T-cell (primary cell): ENCODE results near the gene DGUOK. TPM values are rescaled to one million over a fixed set of nuclear protein-coding genes. Genes with fewer than 3 reads are reported as not detected.

Experiments used
- ATAC-seq, 4 experiments: fragments of 200-7000 bp in 3 of 4; fragments of 150-1000 bp in 1 of 4; cut with Tn5 transposase; replicated peaks in 1 of 4; 1 replicate in 3 of 4; 2 replicates in 1 of 4; pipeline ENCODE4 v1.10.0; 2021; ENCODE audit warnings: moderate library complexity in 3 of 4, mild to moderate bottlenecking in 2 of 4, moderate number of reproducible peaks in 1 of 4
- CTCF ChIA-PET, 2 donors: fragments of 300-600 bp; sonication (Branson Sonifier 250); formaldehyde crosslinking; loops; one replicate each; lab custom pipeline; 2022; ENCODE audit warnings: antibody characterized with exemption in 2 of 2; lab: Charles Lee
- POLR2A ChIA-PET, 2 donors: fragments of 300-600 bp; sonication (Branson Sonifier 250); formaldehyde crosslinking; loops; one replicate each; lab custom pipeline; 2022; ENCODE audit warnings: antibody characterized with exemption in 2 of 2; lab: Charles Lee
- DNase-seq, 35 experiments: peaks; one replicate each; pipeline versions ENCODE4 v3.0.0 to v3.0.0-alpha.2; 2013 to 2023
- H3K27ac ChIP-seq: one replicate; pipeline ENCODE4 v1.5.1; 2013; ENCODE audit warnings: low read length
- H3K27me3 ChIP-seq, 2 experiments: replicated peaks in 1 of 2; 1 replicate in 1 of 2; 2 replicates in 1 of 2; pipeline versions ENCODE4 v1.6.1 to v1.7.0; 2013; ENCODE audit warnings: low read length in 1 of 2, mixed read lengths in 1 of 2; ENCODE audit not compliant: control insufficient read depth in 2 of 2, insufficient read depth in 2 of 2; ENCODE audit errors: extremely low read depth in 1 of 2
- H3K36me3 ChIP-seq, 2 donors: 1 replicate in 1 of 2; 2 replicates in 1 of 2; pipeline versions ENCODE4 v1.6.1 to v1.7.0; 2013; ENCODE audit warnings: low read length in 1 of 2; ENCODE audit not compliant: control insufficient read depth in 2 of 2, insufficient read depth in 1 of 2; ENCODE audit errors: extremely low read depth in 1 of 2
- H3K4me1 ChIP-seq, 2 experiments: 1 replicate in 1 of 2; 2 replicates in 1 of 2; pipeline versions ENCODE4 v1.6.1 to v1.7.0; 2013; ENCODE audit warnings: low read length in 2 of 2, mixed read lengths in 1 of 2; ENCODE audit not compliant: insufficient read depth in 2 of 2, control insufficient read depth in 1 of 2; ENCODE audit errors: extremely low read depth in 1 of 2
- H3K4me3 ChIP-seq, 2 donors: 1 replicate in 1 of 2; 2 replicates in 1 of 2; pipeline versions ENCODE4 v1.5.1 to v1.7.0; 2013; ENCODE audit warnings: mild to moderate bottlenecking in 2 of 2, low read length in 1 of 2, moderate library complexity in 1 of 2; ENCODE audit not compliant: control insufficient read depth in 1 of 2; ENCODE audit errors: extremely low read depth in 1 of 2
- H3K9me3 ChIP-seq: 2 replicates; pipeline ENCODE4 v1.7.0; 2013
- H3K27ac Mint-ChIP-seq, 2 donors: one replicate each; pipeline ENCODE4 v1.8.0; 2020 to 2021; ENCODE audit warnings: mild to moderate bottlenecking in 2 of 2, mixed read lengths in 2 of 2
- H3K27me3 Mint-ChIP-seq, 2 donors: one replicate each; pipeline ENCODE4 v1.8.0; 2021 to 2022; ENCODE audit warnings: mixed read lengths in 2 of 2
- H3K36me3 Mint-ChIP-seq: one replicate; pipeline ENCODE4 v1.8.0; 2021; ENCODE audit warnings: mixed read lengths
- H3K4me1 Mint-ChIP-seq, 3 donors: one replicate each; pipeline ENCODE4 v1.8.0; 2020 to 2022; ENCODE audit warnings: mixed read lengths in 3 of 3, mild to moderate bottlenecking in 1 of 3
- H3K4me3 Mint-ChIP-seq, 3 donors: one replicate each; pipeline ENCODE4 v1.8.0; 2020 to 2022; ENCODE audit warnings: mild to moderate bottlenecking in 3 of 3, mixed read lengths in 3 of 3, moderate library complexity in 3 of 3
- H3K9me3 Mint-ChIP-seq, 3 donors: one replicate each; pipeline ENCODE4 v1.8.0; 2020 to 2022; ENCODE audit warnings: mixed read lengths in 3 of 3
- WGBS: methylation state at CpG from one replicate; pipeline ENCODE4 v1.1.5; 2013; ENCODE audit warnings: missing lambda C conversion rate; ENCODE audit not compliant: insufficient coverage; 5-methylcytosine and 5-hydroxymethylcytosine counted together
- total RNA-seq, 35 experiments: library from RNA in 6 of 35; stranded (reverse) in 6 of 35; fragments of 120-200 nt in 1 of 35; gene quantifications; one replicate each; pipeline versions ENCODE4 v1.2.1 to v1.2.4 and lab custom pipeline; 2013 to 2026

Gene DGUOK
- total RNA-seq, 5 donors from 2014 or later (not counting 1 experiment from before 2014, with no cell fraction given) = 44.0 to 70.2 (median 62.5) TPM

DNA sequence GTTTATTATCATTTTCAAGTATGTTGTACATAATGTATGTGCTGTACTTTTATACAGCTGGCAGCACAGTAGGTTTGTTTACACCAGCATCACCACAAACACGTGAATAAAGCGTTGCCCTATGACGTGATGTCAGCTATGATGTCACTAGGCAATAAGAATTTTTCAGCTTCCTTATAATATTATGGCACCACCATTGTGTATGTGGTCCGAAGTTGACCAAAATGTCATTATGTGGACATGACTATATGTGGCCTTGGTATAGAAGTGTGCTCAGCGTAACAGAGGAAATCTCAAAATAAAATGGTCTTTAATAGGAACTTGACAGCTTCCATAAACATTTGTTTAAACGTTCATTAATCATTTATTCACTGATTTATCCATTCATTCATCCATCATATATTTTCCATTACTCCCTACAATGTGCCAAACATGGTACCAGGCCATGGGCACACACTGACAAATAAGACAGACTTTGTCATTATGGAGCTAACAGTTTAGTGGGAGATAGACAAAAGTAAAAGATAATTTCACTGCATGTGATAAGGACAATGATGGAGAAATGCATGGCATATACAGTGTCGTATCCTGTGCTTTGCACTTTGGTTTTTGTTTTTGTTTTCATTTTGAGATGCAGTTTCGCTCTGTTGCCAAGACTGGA lies 15.0 kb upstream of the DGUOK start:
- ChIA-PET CTCF (interaction anchor here (0.5 to 0.6 kb wide), 2 partner anchors 11 to 136 kb away, joined by 3 read pairs; no protein-coding TSS in a partner anchor), POLR2A (interaction anchor here in 1 of 2 donors (0.6 kb wide), 1 partner anchor 56 kb away, joined by 14 read pairs; no protein-coding TSS in a partner anchor)
- 83% methylated on average over 1 of the region's 8 CpGs for WGBS

GRCh38 chr2:73913414-73914054 lies 13.1 kb upstream of the DGUOK start:
- H3K27me3 Mint-ChIP-seq = no peaks in the 10 kb centered on the region

More for the DNA sequence above, 15.0 kb upstream of the DGUOK start:
- DNase-seq (no peak), ATAC-seq (no peak)
- Histone ChIP-seq H3K27me3 (peaks cover 0 to 9% of the 10 kb centered on the region in 2 experiments), H3K9me3 (no peaks in the 10 kb centered on the region), H3K27ac (no peak overlapping the region), H3K4me1 (no peaks in the 10 kb centered on the region), H3K4me3 (no peak overlapping the region), H3K36me3 (no peaks in the 10 kb centered on the region)
- H3K27me3 Mint-ChIP-seq = no peaks in the 10 kb centered on the region
- H3K4me3 Mint-ChIP-seq = no peak overlapping the region
- H3K9me3 Mint-ChIP-seq = no peaks in the 10 kb centered on the region
- H3K27ac Mint-ChIP-seq = no peak overlapping the region
- peaks cover 0 to 2% (median 0%) of the 10 kb centered on the region in 3 donors for H3K4me1 Mint-ChIP-seq
- H3K36me3 Mint-ChIP-seq = no peaks in the 10 kb centered on the region

GRCh38 chr2:73914667-73915066 lies 12.0 kb upstream of the DGUOK start:
- H3K4me1 ChIP-seq = no peaks in the 10 kb centered on the region
- Mint-ChIP-seq H3K4me1 (no peaks in the 10 kb centered on the region), H3K4me3 (no peak overlapping the region), H3K27ac (no peak overlapping the region), H3K36me3 (no peaks in the 10 kb centered on the region), H3K27me3 (no peaks in the 10 kb centered on the region), H3K9me3 (no peaks in the 10 kb centered on the region)
- H3K36me3 ChIP-seq = no peaks in the 10 kb centered on the region
- ATAC-seq (no peak), DNase-seq (no peak)
- no peaks in the 10 kb centered on the region for H3K9me3 ChIP-seq
- no peak overlapping the region for H3K4me3 ChIP-seq
- POLR2A ChIA-PET = interaction anchor here in 1 of 2 donors (0.5 to 0.9 kb wide), 2 partner anchors 16 to 73 kb away, joined by 3 to 5 read pairs; no protein-coding TSS in a partner anchor
- H3K27me3 ChIP-seq = peaks cover 0 to 9% of the 10 kb centered on the region in 2 experiments
- no CpG with 5 or more reads among the region's 4 CpGs for WGBS
- no peak overlapping the region for H3K27ac ChIP-seq
- CTCF ChIA-PET = interaction anchor here in 1 of 2 donors (0.6 kb wide), 2 partner anchors 137 to 232 kb away, joined by 3 to 5 read pairs; no protein-coding TSS in a partner anchor

More at GRCh38 chr2:73913414-73914054, 13.1 kb upstream of the DGUOK start:
- no peak overlapping the region for H3K4me3 ChIP-seq
- ChIA-PET POLR2A (interaction anchor here in 1 of 2 donors (0.6 kb wide), 1 partner anchor 30 kb away, joined by 4 read pairs; no protein-coding TSS in a partner anchor), CTCF (interaction anchor here in 1 of 2 donors (0.6 kb wide), 1 partner anchor 43 kb away, joined by 6 read pairs; no protein-coding TSS in a partner anchor)
- H3K9me3 ChIP-seq = no peaks in the 10 kb centered on the region
- H3K27ac Mint-ChIP-seq = no peak overlapping the region
- H3K9me3 Mint-ChIP-seq = no peaks in the 10 kb centered on the region
- H3K36me3 Mint-ChIP-seq = no peaks in the 10 kb centered on the region
- H3K36me3 ChIP-seq = no peaks in the 10 kb centered on the region
- no peaks in the 10 kb centered on the region for H3K4me1 ChIP-seq
- no peak overlapping the region for H3K27ac ChIP-seq
- no peaks in the 10 kb centered on the region for H3K4me1 Mint-ChIP-seq
- no peak overlapping the region for H3K4me3 Mint-ChIP-seq
- WGBS = 100% methylated on average over 5 of the region's 8 CpGs
- ATAC-seq (no peak), DNase-seq (no peak)
- H3K27me3 ChIP-seq = peaks cover 0 to 9% of the 10 kb centered on the region in 2 experiments

DNA sequence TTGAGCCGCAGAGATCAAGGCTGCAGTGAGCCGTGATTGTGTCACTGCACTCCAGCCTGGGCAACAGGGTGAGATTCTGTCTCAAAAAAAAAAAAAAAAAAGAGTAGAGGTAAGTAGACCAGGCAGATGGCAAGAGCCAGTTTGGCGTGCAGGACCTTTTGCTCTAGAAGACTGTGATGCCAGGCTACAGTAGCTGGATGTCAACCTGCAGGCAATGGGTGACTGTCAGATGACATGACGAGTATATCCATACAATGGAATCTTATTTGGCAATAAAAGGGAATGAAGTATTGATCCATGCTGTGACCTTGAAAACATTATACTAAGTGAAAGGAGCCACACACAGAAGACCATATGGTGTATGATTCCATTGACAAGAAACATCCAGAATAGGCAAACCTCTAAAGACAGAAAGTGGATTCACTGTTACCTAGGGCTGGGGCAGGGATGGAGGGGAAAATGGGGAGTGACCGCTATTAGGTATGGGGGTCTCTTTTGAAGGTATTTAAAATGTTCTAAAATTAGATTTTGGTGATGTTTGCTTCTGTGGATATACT lies 11.2 kb upstream of the DGUOK start:
- Mint-ChIP-seq H3K36me3 (no peaks in the 10 kb centered on the region), H3K4me1 (no peaks in the 10 kb centered on the region), H3K27ac (no peak overlapping the region), H3K27me3 (no peaks in the 10 kb centered on the region), H3K4me3 (no peak overlapping the region), H3K9me3 (no peaks in the 10 kb centered on the region)
- DNase-seq = no peak
- no peaks in the 10 kb centered on the region for H3K9me3 ChIP-seq
- ChIA-PET CTCF (no interaction called here), POLR2A (no interaction called here)
- WGBS = 90% methylated on average over 4 of the region's 5 CpGs
- H3K4me1 ChIP-seq = no peaks in the 10 kb centered on the region
- H3K27me3 ChIP-seq = peaks cover 0 to 9% of the 10 kb centered on the region in 2 experiments
- H3K4me3 ChIP-seq = no peak overlapping the region
- no peaks in the 10 kb centered on the region for H3K36me3 ChIP-seq
- no peak overlapping the region for H3K27ac ChIP-seq
- ATAC-seq = no peak

GRCh38 chr2:73916666-73917065 lies 10.0 kb upstream of the DGUOK start:
- Histone ChIP-seq H3K4me1 (peaks cover 2 to 5% of the 10 kb centered on the region in 2 experiments), H3K27ac (no peak overlapping the region), H3K4me3 (no peak overlapping the region), H3K9me3 (no peaks in the 10 kb centered on the region), H3K27me3 (peaks cover 0 to 10% of the 10 kb centered on the region in 2 experiments), H3K36me3 (no peaks in the 10 kb centered on the region)
- DNase-seq (no peak), ATAC-seq (no peak)
- H3K27ac Mint-ChIP-seq = no peak overlapping the region
- no peak overlapping the region for H3K4me3 Mint-ChIP-seq
- H3K27me3 Mint-ChIP-seq = no peaks in the 10 kb centered on the region
- H3K9me3 Mint-ChIP-seq = no peaks in the 10 kb centered on the region
- ChIA-PET POLR2A (interaction anchor here in 1 of 2 donors (0.6 kb wide), 1 partner anchor 14 kb away, joined by 8 read pairs; no protein-coding TSS in a partner anchor), CTCF (no interaction called here)
- peaks cover 0 to under 1% (median 0%) of the 10 kb centered on the region in 3 donors for H3K4me1 Mint-ChIP-seq
- 86% methylated on average over 1 of the region's 2 CpGs for WGBS
- no peaks in the 10 kb centered on the region for H3K36me3 Mint-ChIP-seq

- Histone ChIP-seq H3K27me3 (peaks cover 0 to 10% of the 10 kb centered on the region in 2 experiments), H3K27ac (no peak overlapping the region), H3K36me3 (no peaks in the 10 kb centered on the region), H3K4me1 (peaks cover 2 to 5% of the 10 kb centered on the region in 2 experiments), H3K9me3 (no peaks in the 10 kb centered on the region), H3K4me3 (no peak overlapping the region)
- ATAC-seq (no peak), DNase-seq (no peak)
- Mint-ChIP-seq H3K9me3 (no peaks in the 10 kb centered on the region), H3K4me1 (peaks cover 0 to 2% (median 0%) of the 10 kb centered on the region in 3 donors), H3K27me3 (no peaks in the 10 kb centered on the region), H3K4me3 (no peak overlapping the region), H3K27ac (no peak overlapping the region), H3K36me3 (no peaks in the 10 kb centered on the region)
- 100% methylated on average over 1 of the region's 2 CpGs for WGBS
- ChIA-PET CTCF (no interaction called here), POLR2A (interaction anchor here (0.5 to 0.6 kb wide), 2 partner anchors 63 to 1723 kb away, joined by 3 to 5 read pairs; no protein-coding TSS in a partner anchor)
Measured at GRCh38 chr2:73917296-73917695, 9.4 kb upstream of the DGUOK start.
